HG02981 (cell line): Measurements from ENCODE around the gene BCR.
A peak's percentile ranks its signal among the peaks of the same experiment; 100 is the strongest.
"Not testable (repeated sequence)": the region's sequence is repeated elsewhere in the genome, so short reads cannot be mapped to it uniquely, and the experiment has no call there.

ENCODE experiments used
- ATAC-seq: cut with Tn5 transposase; IDR thresholded peaks from one replicate; pipeline ENCODE4 v1.9.1; 2021; ENCODE audit warnings: mild to moderate bottlenecking, moderate library complexity; ENCODE audit not compliant: unreplicated experiment

BCR gene

GRCh38 chr22:23180301-23180892 lies at the start of gene BCR:
BCR (plus strand) TSS chr22:23180509; CDS start chr22:23180961, 452 bp downstream.
- ATAC-seq = no peak

GRCh38 chr22:23130697-23131096 lies 49.6 kb upstream of the BCR start:
- ATAC-seq = no peak

GRCh38 chr22:23131931-23132330 lies 48.4 kb upstream of the BCR start:
- ATAC-seq = no peak

GRCh38 chr22:23132376-23133091 lies 47.8 kb upstream of the BCR start:
- ATAC-seq = no peak

- ATAC-seq = no peak
Measured at GRCh38 chr22:23133922-23134321, 46.4 kb upstream of the BCR start.

- not testable (repeated sequence) for ATAC-seq
Measured at GRCh38 chr22:23136991-23137390, 43.3 kb upstream of the BCR start.

- no peak for ATAC-seq
Measured at GRCh38 chr22:23137468-23137867, 42.8 kb upstream of the BCR start.

GRCh38 chr22:23137905-23138561 lies 42.3 kb upstream of the BCR start:
- ATAC-seq = peak; percentile 44

- no peak for ATAC-seq
Measured at GRCh38 chr22:23138584-23139435, 41.5 kb upstream of the BCR start.

GRCh38 chr22:23140385-23140784 lies 39.9 kb upstream of the BCR start:
- no peak for ATAC-seq

GRCh38 chr22:23142546-23143105 lies 37.7 kb upstream of the BCR start:
- no peak for ATAC-seq

- no peak for ATAC-seq
Measured at GRCh38 chr22:23143119-23143518, 37.2 kb upstream of the BCR start.

GRCh38 chr22:23144432-23144831 lies 35.9 kb upstream of the BCR start:
- ATAC-seq = no peak

- ATAC-seq = peak; percentile 51
Measured at GRCh38 chr22:23144932-23145877, 35.1 kb upstream of the BCR start, which contains the start of gene RAB36. RAB36 (plus strand) TSS chr22:23145477; CDS start chr22:23146617, 1,140 bp downstream.

GRCh38 chr22:23145878-23146470 lies 34.3 kb upstream of the BCR start:
- ATAC-seq = no peak

GRCh38 chr22:23146478-23147205 lies 33.7 kb upstream of the BCR start:
- no peak for ATAC-seq

- ATAC-seq = no peak
Measured at GRCh38 chr22:23147617-23148387, 32.5 kb upstream of the BCR start.

GRCh38 chr22:23149743-23150238 lies 30.5 kb upstream of the BCR start:
- ATAC-seq = no peak
